Psoas muscle (tissue), 8 donors: ENCODE data around the gene CPXCR1. TPM values are rescaled to one million over a fixed set of nuclear protein-coding genes. Genes with fewer than 3 reads are reported as not detected.
"Not testable (repeated sequence)": the region's sequence is repeated elsewhere in the genome, so short reads cannot be mapped to it uniquely, and the experiment has no call there.

Experiments used
- ATAC-seq, 4 donors: fragments of 200-7000 bp; cut with Tn5 transposase; one replicate each; pipeline ENCODE4 v1.9.1; 2020; ENCODE audit warnings: moderate library complexity in 3 of 4, mild to moderate bottlenecking in 2 of 4
- DNase-seq, 2 donors: peaks; one replicate each; pipeline ENCODE4 v3.0.0-alpha.2; 2020
- H3K27ac ChIP-seq: fragments of 200-600 bp; one replicate; pipeline ENCODE4 v1.8.0; 2022
- H3K27me3 ChIP-seq, 3 donors: fragments of 200-600 bp in 1 of 3; one replicate each; pipeline versions ENCODE4 v1.6.1 to v1.8.0; 2013 to 2022; ENCODE audit warnings: low read length in 2 of 3, mild to moderate bottlenecking in 2 of 3, moderate library complexity in 1 of 3; ENCODE audit not compliant: insufficient read depth in 3 of 3
- H3K36me3 ChIP-seq, 2 donors: fragments of 200-600 bp in 1 of 2; one replicate each; pipeline versions ENCODE4 v1.6.1 to v1.8.0; 2013 to 2022; ENCODE audit warnings: low read depth in 1 of 2, mild to moderate bottlenecking in 1 of 2, moderate library complexity in 1 of 2; ENCODE audit not compliant: insufficient read depth in 1 of 2
- H3K4me1 ChIP-seq: fragments of 200-600 bp; one replicate; pipeline ENCODE4 v1.8.0; 2022
- H3K4me3 ChIP-seq: fragments of 200-600 bp; one replicate; pipeline ENCODE4 v1.8.0; 2022; ENCODE audit warnings: mild to moderate bottlenecking
- H3K9me3 ChIP-seq: fragments of 200-600 bp; one replicate; pipeline ENCODE4 v1.8.0; 2022
- WGBS, 3 donors: extraction: QIAGEN DNeasy Blood & Tissue Kit; methylation state at CpG; one replicate each; pipeline versions ENCODE4 v1.1.6 to v1.1.7; 2013; 5-methylcytosine and 5-hydroxymethylcytosine counted together
- intact Hi-C, 2 donors: fragments of 100-400 bp; cut with DNase I; formaldehyde crosslinking; loops; one replicate each; pipeline versions ENCODE4 v1.11.0 to v1.14.2; 2022
- long read RNA-seq, 2 donors: library from polyadenylated mRNA; unstranded; transcript quantifications; one replicate each; pipeline ENCODE4 v2.0.0, GENCODE V29; 2021
- polyA plus RNA-seq, 3 donors: library from polyadenylated mRNA; stranded (reverse); fragments of 200-250 nt; gene quantifications; one replicate each; pipeline ENCODE4 v1.2.3, GENCODE V29; 2013
- total RNA-seq, 4 donors: library from RNA; stranded (reverse); fragmentation: NEBNext Ultra II Directional in 2 of 4; extraction: Animal tissue kit (Norgen Biotek cat#: 25700) in 2 of 4; gene quantifications; one replicate each; pipeline versions ENCODE4 v1.2.1 to v1.2.4, GENCODE V29; 2021 to 2023
- TF ChIP-seq, protein P1 (sequence below): fragments of 200-600 bp; IDR thresholded peaks from one replicate; pipeline ENCODE4 v1.8.0; 2022; ENCODE audit warnings: antibody characterized with exemption
- donor health status: healthy with polysubstance abuse.
- donor health status: DM: no; HTN: no; CAD: no; lungs with moderate emphysema.
- donor health status: Bipolar disorder and iron deficiency.
- donor health status: healthy.
- donor health status: DM: yes; HTN: yes; CAD: no.
- donor health status: DM: no; HTN: no; CAD: no.
- donor health status: DM: no; HTN: no; CAD: no.
- donor health status: DM: yes; HTN: yes; CAD: no.

Gene CPXCR1
- not detected for total RNA-seq
- not detected for polyA plus RNA-seq
- long read RNA-seq, donor 1 = 0 reads
- long read RNA-seq, donor 2 = 0 reads

DNA sequence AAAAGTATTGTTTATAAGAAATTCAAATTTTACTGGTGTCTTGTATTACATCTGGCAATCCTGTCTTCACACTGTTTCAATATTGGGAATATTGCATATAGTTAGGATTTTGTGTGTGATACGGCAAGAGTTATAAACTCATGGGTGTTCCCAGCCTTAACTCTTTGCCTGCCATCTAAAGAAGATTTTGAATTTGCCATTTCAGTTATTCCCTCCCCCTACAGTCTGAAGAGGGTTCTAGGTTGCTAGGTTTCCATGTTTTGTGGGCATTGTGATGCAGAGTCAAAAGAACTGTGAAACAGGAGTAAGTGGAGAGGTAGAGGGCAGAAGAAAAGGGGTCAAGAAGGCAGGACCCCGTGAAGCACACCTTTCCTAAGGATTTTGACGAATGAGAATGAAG lies at the start of gene CPXCR1:
CPXCR1 (plus strand) TSS at position 301 of the 400 bp plus-strand sequence. CDS start 6,190 bp downstream, outside the sequence.
- intact Hi-C loops = no loop called here
- Histone ChIP-seq H3K4me1 (no peaks in the 10 kb centered on the region), H3K27ac (no peak within 1 kb of the TSS), H3K36me3 (no peaks in the 10 kb centered on the region), H3K4me3 (no peak within 1 kb of the TSS), H3K27me3 (no peaks in the 10 kb centered on the region), H3K9me3 (no peaks in the 10 kb centered on the region)
- 49 to 75% (median 57%) methylated on average over 3 of the region's 3 CpGs for WGBS, 3 donors
- no peak for DNase-seq
- no peak for ATAC-seq
- TF ChIP-seq, protein P1, sequence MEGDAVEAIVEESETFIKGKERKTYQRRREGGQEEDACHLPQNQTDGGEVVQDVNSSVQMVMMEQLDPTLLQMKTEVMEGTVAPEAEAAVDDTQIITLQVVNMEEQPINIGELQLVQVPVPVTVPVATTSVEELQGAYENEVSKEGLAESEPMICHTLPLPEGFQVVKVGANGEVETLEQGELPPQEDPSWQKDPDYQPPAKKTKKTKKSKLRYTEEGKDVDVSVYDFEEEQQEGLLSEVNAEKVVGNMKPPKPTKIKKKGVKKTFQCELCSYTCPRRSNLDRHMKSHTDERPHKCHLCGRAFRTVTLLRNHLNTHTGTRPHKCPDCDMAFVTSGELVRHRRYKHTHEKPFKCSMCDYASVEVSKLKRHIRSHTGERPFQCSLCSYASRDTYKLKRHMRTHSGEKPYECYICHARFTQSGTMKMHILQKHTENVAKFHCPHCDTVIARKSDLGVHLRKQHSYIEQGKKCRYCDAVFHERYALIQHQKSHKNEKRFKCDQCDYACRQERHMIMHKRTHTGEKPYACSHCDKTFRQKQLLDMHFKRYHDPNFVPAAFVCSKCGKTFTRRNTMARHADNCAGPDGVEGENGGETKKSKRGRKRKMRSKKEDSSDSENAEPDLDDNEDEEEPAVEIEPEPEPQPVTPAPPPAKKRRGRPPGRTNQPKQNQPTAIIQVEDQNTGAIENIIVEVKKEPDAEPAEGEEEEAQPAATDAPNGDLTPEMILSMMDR = no peak

DNA sequence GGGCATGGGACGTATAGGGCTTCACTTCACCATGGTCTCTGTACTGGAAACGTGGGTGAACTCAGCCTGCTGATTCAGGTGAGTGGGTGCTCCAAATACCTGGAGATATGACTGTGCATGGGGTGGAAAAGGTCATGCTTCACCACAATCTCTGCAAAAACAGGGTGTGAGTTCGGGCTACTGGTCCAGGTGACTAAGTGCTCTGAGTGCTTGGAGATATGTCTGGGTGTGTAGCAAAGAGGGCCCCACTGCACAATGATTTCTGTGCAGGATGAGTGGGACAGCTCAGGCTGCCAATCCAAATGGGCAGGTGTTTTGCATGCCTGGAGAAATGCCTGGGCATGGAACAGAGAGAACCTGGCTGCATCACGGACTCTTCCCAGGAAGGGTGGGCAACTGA lies 11.2 kb upstream of the CPXCR1 start:
- no peak for ATAC-seq
- DNase-seq = no peak
- Histone ChIP-seq H3K4me1 (no peaks in the 10 kb centered on the region), H3K27ac (no peak overlapping the region), H3K4me3 (no peak overlapping the region), H3K36me3 (no peaks in the 10 kb centered on the region), H3K27me3 (no peaks in the 10 kb centered on the region), H3K9me3 (no peaks in the 10 kb centered on the region)
- TF ChIP-seq, protein P1 = no peak
- intact Hi-C loops = no loop called here
- 72 to 73% (median 72%) methylated on average over 4 of the region's 4 CpGs for WGBS, 3 donors

- H3K9me3 ChIP-seq, H3K36me3 ChIP-seq, ATAC-seq, H3K4me1 ChIP-seq, DNase-seq, H3K4me3 ChIP-seq, intact Hi-C loops, H3K27me3 ChIP-seq, H3K27ac ChIP-seq: not testable (repeated sequence)
- WGBS, 3 donors = 93 to 94% (median 93%) methylated on average over 4 to 11 of the region's 11 CpGs
These were observed 810 bp upstream of the CPXCR1 start for GRCh38 chrX:88746215-88746614.

DNA sequence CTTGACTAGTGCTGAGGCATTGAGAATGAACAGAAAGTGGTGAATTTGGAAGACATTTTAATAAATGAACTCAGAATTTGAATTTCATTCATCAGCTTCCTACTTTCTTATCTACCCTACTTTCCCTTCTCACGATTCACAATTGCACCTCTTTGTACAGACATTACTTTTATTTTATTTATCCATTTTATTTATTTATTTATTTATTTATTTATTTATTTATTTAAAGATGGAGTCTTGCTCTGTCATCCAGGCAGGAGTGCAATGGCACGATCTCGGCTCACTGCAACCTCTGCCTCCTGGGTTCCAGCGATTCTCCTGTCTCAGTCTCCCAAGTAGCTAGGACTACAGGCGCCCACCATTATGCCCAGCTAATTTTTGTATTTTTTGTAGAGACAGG lies 5.3 kb downstream of the CPXCR1 start:
- intact Hi-C loops, H3K36me3 ChIP-seq, H3K9me3 ChIP-seq, H3K4me1 ChIP-seq, ATAC-seq, H3K27me3 ChIP-seq, H3K4me3 ChIP-seq, H3K27ac ChIP-seq, DNase-seq: not testable (repeated sequence)
- WGBS, 3 donors = 88 to 96% (median 93%) methylated on average over 5 of the region's 5 CpGs

GRCh38 chrX:88789825-88790224 lies 42.8 kb downstream of the CPXCR1 start:
- TF ChIP-seq, protein P1 = no peak

More at GRCh38 chrX:88789825-88790224, 42.8 kb downstream of the CPXCR1 start:
- H3K9me3 ChIP-seq = no peaks in the 10 kb centered on the region
- no peaks in the 10 kb centered on the region for H3K4me1 ChIP-seq
- peaks cover 0 to 8% (median 0%) of the 10 kb centered on the region in 3 donors for H3K27me3 ChIP-seq
- 66 to 81% (median 77%) methylated on average over 4 of the region's 4 CpGs for WGBS, 3 donors
- no peak overlapping the region for H3K27ac ChIP-seq
- intact Hi-C loops = no loop called here
- no peak overlapping the region for H3K4me3 ChIP-seq
- DNase-seq (no peak), ATAC-seq (no peak)
- H3K36me3 ChIP-seq = no peaks in the 10 kb centered on the region
